A549 (cell line): ENCODE results near the gene ADD3. TPM values are rescaled to one million over a fixed set of nuclear protein-coding genes. Genes with fewer than 3 reads are reported as not detected.

ENCODE experiments used
- ATAC-seq, 2 experiments: fragments of 200-7000 bp in 1 of 2; fragments of >200 bp in 1 of 2; cut with Nextera tagmentation in 1 of 2; cut with Tn5 transposase in 1 of 2; 3 replicates each; pipeline versions ENCODE4 v1.8.0 to v1.9.1; 2018 to 2020; ENCODE audit warnings: mild to moderate bottlenecking in 1 of 2, moderate library complexity in 1 of 2
- CTCF ChIA-PET: fragments of 300-600 bp; sonication (Branson Sonifier 250); formaldehyde crosslinking; extraction: SDS; loops from one replicate; lab custom pipeline; 2021; ENCODE audit warnings: antibody characterized with exemption, inconsistent platforms; lab: Yijun Ruan, JAX
- POLR2A ChIA-PET: fragments of 350-600 bp; formaldehyde crosslinking; extraction: SDS; loops from one replicate; lab custom pipeline; 2021; ENCODE audit warnings: antibody characterized with exemption, inconsistent platforms; lab: Yijun Ruan, JAX
- DNase-seq, 2 experiments: peaks; one replicate each; pipeline versions ENCODE4 v3.0.0 to v3.0.0-alpha.2; 2011 to 2016; ENCODE audit warnings: low read depth in 1 of 2, low spot score in 1 of 2
- FAIRE-seq: peaks from 2 replicates; lab custom pipeline; 2011; peaks lifted over from hg19 to GRCh38; lab: Jason Lieb, UNC
- H3K27ac ChIP-seq, 2 experiments: fragments of >200 bp; sonication (Bioruptor Twin); formaldehyde crosslinking; 3 replicates each; pipeline ENCODE4 v1.5.1; 2016 to 2017
- H3K4me1 ChIP-seq: fragments of >200 bp; sonication (Bioruptor Twin); formaldehyde crosslinking; 3 replicates; pipeline ENCODE4 v1.6.1; 2016
- H3K4me2 ChIP-seq: fragments of >200 bp; sonication (Bioruptor Twin); formaldehyde crosslinking; 3 replicates; pipeline ENCODE4 v1.6.1; 2016
- H3K4me3 ChIP-seq: fragments of >200 bp; sonication (Bioruptor Twin); formaldehyde crosslinking; 3 replicates; pipeline ENCODE4 v1.5.1; 2016
- H3K9me3 ChIP-seq: fragments of >200 bp; sonication (Bioruptor Twin); formaldehyde crosslinking; 3 replicates; pipeline ENCODE4 v1.6.1; 2016
- CBX8 ChIP-seq: fragments of 200-600 bp; sonication (generic); IDR thresholded peaks from 2 replicates; pipeline ENCODE4 v1.6.1; 2016
- E2F6 ChIP-seq: IDR thresholded peaks from 2 replicates; pipeline ENCODE4 v1.6.1; 2012; ENCODE audit warnings: low read depth, borderline replicate concordance
- EHF ChIP-seq: fragments of 250-450 bp; sonication (Bioruptor Pico); IDR thresholded peaks from 2 replicates; pipeline ENCODE4 v1.5.0; 2020; ENCODE audit warnings: mild to moderate bottlenecking
- EHMT2 ChIP-seq: fragments of 200-600 bp; sonication (generic); IDR thresholded peaks from 2 replicates; pipeline ENCODE4 v1.6.1; 2016; ENCODE audit warnings: antibody characterized with exemption, low read depth, mild to moderate bottlenecking, moderate library complexity
- EP300 ChIP-seq, 2 experiments: fragments of >200 bp; sonication (Bioruptor Twin); formaldehyde crosslinking; IDR thresholded peaks; 2 replicates in 1 of 2; 3 replicates in 1 of 2; pipeline ENCODE4 v1.6.1; 2016 to 2017
- FOSB ChIP-seq: fragments of 250-450 bp; sonication (Bioruptor Pico); IDR thresholded peaks from 2 replicates; pipeline ENCODE4 v1.5.0; 2020; ENCODE audit warnings: mild to moderate bottlenecking, moderate library complexity
- GATA3 ChIP-seq: IDR thresholded peaks from 2 replicates; pipeline ENCODE4 v1.6.1; 2012; ENCODE audit warnings: borderline replicate concordance
- HDAC2 ChIP-seq: fragments of 200-600 bp; sonication (generic); IDR thresholded peaks from 2 replicates; pipeline ENCODE4 v1.6.1; 2016
- HMGXB4 ChIP-seq: fragments of 250-450 bp; sonication (Bioruptor Pico); IDR thresholded peaks from 2 replicates; pipeline ENCODE4 v1.5.0; 2021; ENCODE audit warnings: mild to moderate bottlenecking, moderate library complexity, borderline replicate concordance
- JUNB ChIP-seq: fragments of >200 bp; sonication (Bioruptor Twin); formaldehyde crosslinking; IDR thresholded peaks from 2 replicates; pipeline ENCODE4 v1.6.1; 2016
- MAFK ChIP-seq: fragments of 450-650 bp; IDR thresholded peaks from 2 replicates; pipeline ENCODE4 v1.6.1; 2014; ENCODE audit not compliant: partially characterized antibody
- MAX ChIP-seq: IDR thresholded peaks from 2 replicates; pipeline ENCODE4 v1.6.1; 2012
- MAZ ChIP-seq: fragments of 150-350 bp; IDR thresholded peaks from 2 replicates; pipeline ENCODE4 v1.6.1; 2014; ENCODE audit warnings: antibody characterized with exemption, low read depth, low read length, borderline replicate concordance
- NFE2L2 ChIP-seq: fragments of 150-350 bp; conservative IDR thresholded peaks from 2 replicates; pipeline ENCODE4 v1.6.1; 2014; ENCODE audit warnings: low read length
- PHF8 ChIP-seq: fragments of 200-600 bp; sonication (generic); IDR thresholded peaks from 2 replicates; pipeline ENCODE4 v1.6.1; 2016; ENCODE audit warnings: low read depth, mild to moderate bottlenecking, antibody characterized with exemption, moderate library complexity, borderline replicate concordance
- RAD21 ChIP-seq, 2 experiments: fragments of >200 bp in 1 of 2; sonication (Bioruptor Twin) in 1 of 2; formaldehyde crosslinking in 1 of 2; IDR thresholded peaks in 1 of 2; conservative IDR thresholded peaks in 1 of 2; 2 replicates in 1 of 2; 3 replicates in 1 of 2; pipeline ENCODE4 v1.6.1; 2012 to 2018; ENCODE audit warnings: inconsistent platforms in 1 of 2
- ZFP36 ChIP-seq: fragments of 450-650 bp; IDR thresholded peaks from 2 replicates; pipeline ENCODE4 v1.6.1; 2014; ENCODE audit warnings: borderline replicate concordance; ENCODE audit not compliant: partially characterized antibody
- WGBS: methylation state at CpG from one replicate; pipeline ENCODE4 v1.1.6; 2017; ENCODE audit errors: missing lambda C conversion rate; 5-methylcytosine and 5-hydroxymethylcytosine counted together
- polyA plus RNA-seq, 4 experiments: library from polyadenylated mRNA; depleted of rRNA in 3 of 4; stranded (reverse); fragments of >200 nt; fragmentation: RNase III in 1 of 4; extraction: RNeasy Plus Mini Kit Qiagen cat#74134 plus additional on column Dnase treatment in 1 of 4; gene quantifications; 2 replicates in 3 of 4; 3 replicates in 1 of 4; pipeline ENCODE4 v1.2.3, GENCODE V29; 2011 to 2017
- TF ChIP-seq, protein P1 (sequence below): fragments of 250-450 bp; sonication (Bioruptor Pico); IDR thresholded peaks from 2 replicates; pipeline ENCODE4 v1.5.0; 2020; ENCODE audit warnings: low read depth, mild to moderate bottlenecking, moderate library complexity
- TF ChIP-seq, protein P2 (sequence below): fragments of 450-650 bp; IDR thresholded peaks from 2 replicates; pipeline ENCODE4 v1.6.1; 2014; ENCODE audit warnings: antibody characterized with exemption

The ADD3 gene
- polyA plus RNA-seq, 2 of the 4 experiments (the other 2 are of a cell fraction) = 9.8 to 48.2 TPM

GRCh38 chr10:110160081-110160480, 152.3 kb downstream of the ADD3 start:
- H3K27ac ChIP-seq = no peak overlapping the region
- H3K9me3 ChIP-seq = peaks cover 2% of the 10 kb centered on the region; the same call in 1 of the 3 replicates
- ATAC-seq = no peak
- CTCF ChIA-PET = interaction anchor here (1.0 to 2.4 kb wide), 4 partner anchors 12 to 119 kb away, joined by 3 to 6 read pairs (median 5); no protein-coding TSS in a partner anchor
- no peak for TF ChIP-seq CBX8
- no peak for TF ChIP-seq MAZ
- no peak for TF ChIP-seq EHMT2
- no peak for TF ChIP-seq HDAC2
- TF ChIP-seq HMGXB4 (CRISPR knock-in tag) = no peak
- no peak for TF ChIP-seq ZFP36
- TF ChIP-seq, protein P1, sequence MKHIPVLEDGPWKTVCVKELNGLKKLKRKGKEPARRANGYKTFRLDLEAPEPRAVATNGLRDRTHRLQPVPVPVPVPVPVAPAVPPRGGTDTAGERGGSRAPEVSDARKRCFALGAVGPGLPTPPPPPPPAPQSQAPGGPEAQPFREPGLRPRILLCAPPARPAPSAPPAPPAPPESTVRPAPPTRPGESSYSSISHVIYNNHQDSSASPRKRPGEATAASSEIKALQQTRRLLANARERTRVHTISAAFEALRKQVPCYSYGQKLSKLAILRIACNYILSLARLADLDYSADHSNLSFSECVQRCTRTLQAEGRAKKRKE (CRISPR knock-in tag) = no peak
- TF ChIP-seq EHF = no peak
- no peak for TF ChIP-seq NFE2L2
- no peak for TF ChIP-seq PHF8
- TF ChIP-seq E2F6 = no peak
- TF ChIP-seq MAFK = no peak
- TF ChIP-seq FOSB = no peak
- TF ChIP-seq RAD21 (conservative IDR thresholded peaks at IDR 0.05 in 1 of 2, IDR thresholded peaks at IDR 0.05 in 1 of 2) = no peak
- TF ChIP-seq EP300 (IDR thresholded peaks at IDR 0.05) = no peak
- TF ChIP-seq GATA3 = no peak
- TF ChIP-seq MAX = no peak
- no peak for TF ChIP-seq JUNB
- 23% methylated on average over 4 of the region's 4 CpGs for WGBS
- FAIRE-seq = no peak
- H3K4me3 ChIP-seq = no peak overlapping the region
- H3K4me1 ChIP-seq = no peaks in the 10 kb centered on the region
- H3K4me2 ChIP-seq = no peak overlapping the region
- DNase-seq = no peak
- POLR2A ChIA-PET = no interaction called here

DNA sequence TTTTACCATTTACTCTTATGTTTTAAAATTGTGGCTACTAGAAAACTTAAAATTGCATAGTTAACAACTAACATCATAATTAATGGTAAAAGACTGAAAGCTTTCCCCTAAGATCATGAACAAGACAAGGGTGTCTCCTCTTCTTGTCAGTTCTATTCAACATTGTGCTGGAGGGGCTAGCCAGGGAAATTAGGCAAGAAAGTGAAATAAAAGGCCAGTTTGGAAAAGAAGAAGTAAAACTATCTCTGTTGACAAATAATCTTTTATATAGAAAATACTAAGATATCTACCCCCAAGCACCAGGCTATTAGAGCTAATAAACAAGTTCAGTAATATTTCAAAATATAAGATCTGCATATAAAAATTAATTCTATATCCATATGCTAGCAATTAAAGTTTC, 152.7 kb downstream of the ADD3 start:
- H3K4me3 ChIP-seq = no peak overlapping the region
- H3K4me1 ChIP-seq = no peaks in the 10 kb centered on the region
- peaks cover 2% of the 10 kb centered on the region; the same call in 1 of the 3 replicates for H3K9me3 ChIP-seq
- FAIRE-seq (no peak), ATAC-seq (no peak), DNase-seq (no peak)
- no peak overlapping the region for H3K4me2 ChIP-seq
- no peak overlapping the region for H3K27ac ChIP-seq
- ChIA-PET POLR2A (no interaction called here), CTCF (interaction anchor here (1.0 to 1.4 kb wide), 3 partner anchors 11 to 46 kb away, joined by 3 to 6 read pairs (median 4); no protein-coding TSS in a partner anchor)
- TF ChIP-seq, protein P2, sequence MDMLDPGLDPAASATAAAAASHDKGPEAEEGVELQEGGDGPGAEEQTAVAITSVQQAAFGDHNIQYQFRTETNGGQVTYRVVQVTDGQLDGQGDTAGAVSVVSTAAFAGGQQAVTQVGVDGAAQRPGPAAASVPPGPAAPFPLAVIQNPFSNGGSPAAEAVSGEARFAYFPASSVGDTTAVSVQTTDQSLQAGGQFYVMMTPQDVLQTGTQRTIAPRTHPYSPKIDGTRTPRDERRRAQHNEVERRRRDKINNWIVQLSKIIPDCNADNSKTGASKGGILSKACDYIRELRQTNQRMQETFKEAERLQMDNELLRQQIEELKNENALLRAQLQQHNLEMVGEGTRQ = no peak

DNA sequence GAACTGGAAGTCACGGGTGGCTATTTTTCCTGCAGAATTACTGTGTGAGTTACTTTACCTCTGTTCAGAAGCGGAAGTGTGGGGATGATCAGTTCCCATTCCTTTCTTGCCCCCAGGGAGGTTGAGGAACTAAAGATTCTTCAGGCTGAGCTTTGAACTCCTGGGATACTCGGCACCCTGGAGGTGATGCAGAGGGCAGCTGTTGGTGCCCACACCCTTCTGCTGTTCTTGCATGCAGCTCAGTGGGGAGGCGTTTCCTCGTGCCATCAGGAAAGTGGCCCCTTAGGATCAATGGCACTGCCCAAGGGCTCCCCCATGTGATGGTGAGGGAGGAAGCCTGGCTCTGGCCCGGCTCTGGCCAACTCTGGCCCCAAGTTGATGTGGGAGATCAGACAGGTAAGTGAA, 155.0 kb downstream of the ADD3 start:
- DNase-seq (peak in 1 of 2 experiments; percentile 17), FAIRE-seq (no peak), ATAC-seq (peak in 1 of 2 experiments; percentile 77; a peak in 3 of 6 replicates)
- CTCF ChIA-PET = interaction anchor here (1.1 kb wide), 2 partner anchors 46 to 117 kb away, joined by 3 to 4 read pairs; no protein-coding TSS in a partner anchor
- peaks cover 2% of the 10 kb centered on the region; the same call in 1 of the 3 replicates for H3K9me3 ChIP-seq
- H3K27ac ChIP-seq = no peak overlapping the region
- WGBS = 40% methylated on average over 6 of the region's 6 CpGs
- no peak overlapping the region for H3K4me3 ChIP-seq
- POLR2A ChIA-PET = no interaction called here
- no peaks in the 10 kb centered on the region for H3K4me1 ChIP-seq
- TF ChIP-seq RAD21 (conservative IDR thresholded peaks at IDR 0.05 in 1 of 2, IDR thresholded peaks at IDR 0.05 in 1 of 2) = peak in 1 of 2 experiments; percentile 21; a peak in 1 of 5 replicates
- no peak for TF ChIP-seq JUNB
- no peak overlapping the region for H3K4me2 ChIP-seq
